HG03097 (cell line): ENCODE measurements around the gene CTH.
"Not testable (repeated sequence)": the region's sequence is repeated elsewhere in the genome, so short reads cannot be mapped to it uniquely, and the experiment has no call there.

Experiments used
- ATAC-seq: cut with Tn5 transposase; IDR thresholded peaks from one replicate; pipeline ENCODE4 v1.9.1; 2021; ENCODE audit not compliant: unreplicated experiment, low FRiP score

Gene CTH

GRCh38 chr1:70405780-70406416 is 5.2 kb upstream of the CTH start:
- no peak for ATAC-seq

- ATAC-seq: no peak
These were observed 1.9 kb upstream of the CTH start for GRCh38 chr1:70409136-70409535.

- peak; percentile 0 for ATAC-seq
These were observed 334 bp downstream of the CTH start for GRCh38 chr1:70411360-70411844.

GRCh38 chr1:70415882-70416281 is 4.8 kb downstream of the CTH start:
- no peak for ATAC-seq

GRCh38 chr1:70418973-70419734 is 8.1 kb downstream of the CTH start:
- ATAC-seq: not testable (repeated sequence)

GRCh38 chr1:70420320-70420719 is 9.3 kb downstream of the CTH start:
- no peak for ATAC-seq

- ATAC-seq: no peak
These were observed 15.4 kb downstream of the CTH start for GRCh38 chr1:70426154-70427131.

- no peak for ATAC-seq
These were observed 16.9 kb downstream of the CTH start for GRCh38 chr1:70427976-70428375.

GRCh38 chr1:70429219-70429618 is 18.2 kb downstream of the CTH start:
- no peak for ATAC-seq

GRCh38 chr1:70429757-70430156 is 18.7 kb downstream of the CTH start:
- ATAC-seq: no peak

GRCh38 chr1:70431317-70431716 is 20.2 kb downstream of the CTH start:
- ATAC-seq: no peak

- no peak for ATAC-seq
These were observed 20.8 kb downstream of the CTH start for GRCh38 chr1:70431874-70432273.

GRCh38 chr1:70434253-70434859 is 23.3 kb downstream of the CTH start:
- ATAC-seq: no peak

GRCh38 chr1:70436622-70437251 is 25.7 kb downstream of the CTH start:
- no peak for ATAC-seq

- ATAC-seq: no peak
These were observed 27.5 kb downstream of the CTH start for GRCh38 chr1:70438529-70438928.

- ATAC-seq: no peak
These were observed 29.7 kb downstream of the CTH start for GRCh38 chr1:70440642-70441391.

- no peak for ATAC-seq
These were observed 30.4 kb downstream of the CTH start for GRCh38 chr1:70441392-70442035.

GRCh38 chr1:70442490-70442889 is 31.4 kb downstream of the CTH start:
- no peak for ATAC-seq

- ATAC-seq: no peak
These were observed 32.7 kb downstream of the CTH start for GRCh38 chr1:70443739-70444138.
